ENCODE measurements around the gene MVB12B.

- TF ChIP-seq CTCF (IDR thresholded peaks at IDR 0.05; ENCODE audit: low read depth, low read length): no peak
- TF ChIP-seq MYC (IDR thresholded peaks at IDR 0.05; ENCODE audit: low read depth, low read length): no peak
Measured at GRCh38 chr9:126488310-126488709, 161.7 kb downstream of the MVB12B start.
